Measurements from ENCODE around the gene OGDHL. TPM values are rescaled to one million over a fixed set of nuclear protein-coding genes. Genes with fewer than 3 reads are reported as not detected.
"Not testable (repeated sequence)": the region's sequence is repeated elsewhere in the genome, so short reads cannot be mapped to it uniquely, and the experiment has no call there.

OGDHL gene
- total RNA-seq, 1 donor from 2014 or later, result 6.9 TPM

DNA sequence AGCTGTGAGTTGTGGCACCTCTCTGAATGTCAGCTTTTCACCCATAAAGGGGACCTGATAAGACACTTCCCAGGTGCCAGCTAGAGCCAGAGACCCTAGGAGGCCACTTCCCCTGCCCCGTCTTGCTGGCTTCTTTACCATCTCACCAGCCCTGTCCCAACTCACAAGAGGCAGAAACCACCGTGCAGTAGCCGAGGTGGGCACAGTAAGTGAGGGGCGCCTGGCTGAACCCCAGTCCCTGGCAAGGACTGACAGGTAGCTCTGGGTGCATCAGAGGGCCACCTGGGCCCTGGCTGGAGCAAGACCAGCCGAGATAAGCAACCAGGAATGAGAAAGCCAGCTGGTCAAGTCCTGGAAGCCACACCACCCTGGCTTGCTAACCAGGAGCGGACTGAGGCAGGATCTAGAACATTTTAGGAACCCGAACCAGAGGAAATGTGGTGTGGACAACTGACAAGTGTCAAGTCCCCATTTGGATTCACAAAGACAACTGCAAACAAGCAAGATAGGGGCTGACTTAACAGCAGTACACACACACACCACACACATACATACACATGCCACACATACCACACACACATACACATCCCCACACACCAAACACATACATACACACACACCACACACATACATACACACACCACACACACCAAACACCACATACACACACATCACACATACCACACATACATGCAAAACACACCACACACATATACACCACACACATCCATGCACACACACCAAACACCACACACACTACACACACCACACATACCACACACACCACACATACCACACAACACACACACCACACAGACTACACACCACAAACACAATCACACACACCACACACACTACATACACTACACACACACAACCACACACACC lies 20.8 kb downstream of the OGDHL start:
- DNase-seq (ENCODE audit: low spot score in 2 of 2), result no peak
- no peak for FAIRE-seq

DNA sequence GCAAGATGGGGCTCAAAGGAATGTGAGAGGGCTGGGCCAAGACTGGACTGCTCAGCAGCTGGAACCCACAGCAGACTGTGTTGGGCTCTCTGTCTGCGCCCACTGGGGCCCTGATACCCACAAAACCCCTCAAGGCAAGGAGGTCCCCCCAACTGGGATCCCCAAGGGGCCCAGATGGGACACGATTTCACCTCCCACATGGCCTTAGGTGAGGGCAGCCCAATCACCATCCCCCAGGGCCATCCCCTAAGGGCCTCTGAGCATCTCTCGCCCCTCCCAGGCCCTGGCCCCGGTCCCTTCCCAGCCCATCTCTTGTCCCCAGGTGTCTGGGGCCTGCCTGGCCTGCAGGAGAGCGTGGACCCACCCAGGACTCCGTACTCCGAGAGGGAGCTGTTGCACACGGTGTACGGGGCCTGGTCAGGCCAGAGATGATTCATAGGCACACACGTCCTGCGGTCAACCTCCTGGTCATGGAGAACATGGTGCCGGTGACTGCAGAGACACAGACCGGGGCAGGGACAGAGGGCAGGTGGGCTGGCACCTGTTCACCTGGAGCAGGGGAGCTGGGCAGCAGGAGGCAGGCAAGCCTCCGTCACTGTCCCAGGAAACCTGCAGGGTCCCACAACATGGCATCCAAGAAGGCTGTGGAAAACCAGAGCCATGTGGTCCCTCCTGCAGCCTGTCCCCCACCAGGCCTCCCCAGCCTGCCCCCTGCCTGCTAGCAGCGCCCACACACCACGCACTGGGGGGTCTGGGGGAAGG lies 21.6 kb downstream of the OGDHL start:
- no peak for FAIRE-seq

GRCh38 chr10:49739426-49739825 lies 22.7 kb downstream of the OGDHL start:
- FAIRE-seq (no peak), DNase-seq (ENCODE audit: low spot score in 2 of 2) (no peak)

More for the DNA sequence above, 21.6 kb downstream of the OGDHL start:
- DNase-seq (ENCODE audit: low spot score in 2 of 2), result no peak

- DNase-seq (ENCODE audit: low spot score in 2 of 2) (no peak), FAIRE-seq (no peak)
These were observed 23.3 kb downstream of the OGDHL start for GRCh38 chr10:49738616-49739360.

DNA sequence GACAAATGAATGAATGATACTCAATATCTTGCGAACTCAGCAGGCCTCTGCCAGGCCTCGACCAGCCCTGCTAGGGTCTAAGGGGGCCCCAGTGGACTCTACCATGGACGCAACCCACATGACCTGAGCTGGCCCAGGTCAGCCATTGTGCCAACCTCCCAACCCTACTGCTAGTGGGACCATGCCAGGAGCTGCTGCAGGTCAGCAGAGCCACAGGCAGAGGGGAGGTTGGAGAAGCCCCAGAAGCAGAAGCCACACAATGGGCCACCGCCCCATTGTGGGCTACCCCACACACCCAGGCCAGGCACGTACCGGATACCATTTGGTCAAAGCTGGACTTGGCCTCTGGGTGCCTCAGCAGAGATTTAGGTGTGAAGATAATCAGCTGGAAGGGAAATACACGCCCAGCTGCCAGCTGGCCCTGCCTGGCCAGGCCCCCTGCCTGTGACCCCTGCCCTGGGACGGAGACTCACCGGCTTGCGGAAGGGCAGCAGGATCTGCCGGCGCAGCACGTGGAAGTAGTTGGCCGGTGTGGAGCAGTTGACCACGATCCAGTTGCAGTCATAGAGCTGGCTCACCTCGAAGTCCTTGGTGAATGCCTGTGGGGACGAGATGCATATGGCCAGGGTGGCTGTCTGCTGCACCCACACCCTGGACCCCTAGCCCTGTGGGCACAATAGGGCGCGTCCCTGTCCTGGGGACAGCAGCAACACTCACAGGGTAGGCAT lies 24.5 kb downstream of the OGDHL start:
- no peak for DNase-seq (ENCODE audit: low spot score in 2 of 2)
- FAIRE-seq, result no peak

DNA sequence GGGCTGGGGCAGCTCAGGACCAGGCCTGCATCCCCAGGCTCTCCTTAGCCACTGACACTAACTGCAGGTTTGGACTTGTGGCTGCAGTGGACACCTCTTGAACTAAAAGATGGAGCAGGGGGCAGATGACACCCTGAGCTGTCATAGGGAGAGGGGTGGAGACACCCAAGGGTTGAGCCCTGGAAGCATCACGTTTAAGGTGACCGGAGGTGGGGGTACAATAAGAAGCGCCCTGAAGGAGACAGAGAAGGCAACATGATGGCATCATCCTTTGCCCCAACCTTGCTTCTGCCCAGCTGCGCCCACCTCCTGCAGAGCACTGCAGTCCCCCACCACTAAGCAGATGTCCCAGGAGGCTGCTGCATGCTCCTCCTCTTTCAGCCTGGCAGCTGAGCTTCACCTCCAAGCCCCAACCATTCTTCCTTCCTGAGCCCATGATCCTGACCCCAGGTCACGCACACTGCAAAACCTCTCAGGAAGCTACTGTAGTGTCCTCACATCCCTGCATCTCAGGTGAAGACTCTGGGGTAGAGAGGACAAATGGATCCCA lies 25.5 kb downstream of the OGDHL start:
- FAIRE-seq (no peak), DNase-seq (ENCODE audit: low spot score in 2 of 2) (no peak)

DNA sequence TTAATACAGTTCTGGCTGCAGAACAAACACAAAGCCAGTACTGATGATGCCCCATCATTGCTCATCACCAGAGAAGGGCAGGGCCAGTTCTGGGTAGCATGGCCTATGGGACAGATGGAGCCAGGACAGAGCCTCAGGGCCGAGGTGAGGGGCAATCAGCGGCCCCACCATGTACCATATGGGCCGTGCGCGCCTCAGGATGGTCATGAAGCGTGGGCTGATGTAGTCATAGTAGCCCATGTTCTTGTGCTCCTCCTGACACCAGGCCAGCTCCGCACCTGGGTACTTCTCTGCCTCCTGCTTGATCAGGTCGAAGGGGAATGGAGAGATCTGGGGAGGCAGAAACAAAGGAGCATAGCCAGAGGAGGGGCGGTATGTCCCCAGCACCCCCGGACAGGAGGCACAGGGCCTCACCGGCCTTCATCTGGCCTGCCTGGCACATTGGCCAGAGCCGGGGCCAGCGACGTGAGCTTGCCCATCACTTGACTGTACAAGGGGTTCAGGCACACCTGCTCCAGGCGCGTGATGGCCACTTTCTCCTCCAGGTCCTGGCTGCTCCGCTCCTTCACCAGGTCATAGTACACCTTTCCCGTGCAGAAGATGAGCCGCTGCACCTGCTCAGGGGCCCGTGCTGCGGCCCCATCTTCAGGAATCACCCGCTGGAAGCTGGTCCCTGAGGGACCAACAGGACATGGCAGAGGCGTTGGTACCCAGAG lies 26.1 kb downstream of the OGDHL start:
- no peak for FAIRE-seq

GRCh38 chr10:49735161-49735560 lies 27.0 kb downstream of the OGDHL start:
- DNase-seq (ENCODE audit: low spot score in 2 of 2) (no peak), FAIRE-seq (no peak)

More for the DNA sequence above, 26.1 kb downstream of the OGDHL start:
- DNase-seq (ENCODE audit: low spot score in 2 of 2), result no peak

- DNase-seq (ENCODE audit: low spot score in 2 of 2) (no peak), FAIRE-seq (no peak)
These were observed 27.4 kb downstream of the OGDHL start for GRCh38 chr10:49734676-49735075.

GRCh38 chr10:49733866-49734265 lies 28.3 kb downstream of the OGDHL start:
- FAIRE-seq, result no peak
- DNase-seq (ENCODE audit: low spot score in 2 of 2), result no peak

DNA sequence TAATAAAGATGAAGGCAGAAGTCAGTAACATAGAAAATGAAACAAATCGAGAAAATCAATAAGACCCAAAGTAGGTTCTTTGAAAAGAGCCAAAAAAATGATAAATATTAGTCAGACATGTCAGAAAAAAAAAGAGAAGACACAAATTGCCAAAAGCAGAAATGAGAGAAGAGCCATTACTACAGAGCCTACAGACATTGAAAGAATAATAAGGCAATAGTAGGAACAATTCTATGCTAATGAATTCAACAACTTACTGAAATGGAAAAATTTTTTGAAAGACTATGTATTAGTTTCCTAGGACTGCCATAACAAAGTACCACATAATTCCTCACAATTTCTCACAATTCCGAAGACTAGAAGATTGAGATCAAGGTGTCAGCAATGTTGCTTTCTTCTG lies 35.5 kb downstream of the OGDHL start:
- FAIRE-seq (no peak), DNase-seq (ENCODE audit: low spot score in 2 of 2) (no peak)

DNA sequence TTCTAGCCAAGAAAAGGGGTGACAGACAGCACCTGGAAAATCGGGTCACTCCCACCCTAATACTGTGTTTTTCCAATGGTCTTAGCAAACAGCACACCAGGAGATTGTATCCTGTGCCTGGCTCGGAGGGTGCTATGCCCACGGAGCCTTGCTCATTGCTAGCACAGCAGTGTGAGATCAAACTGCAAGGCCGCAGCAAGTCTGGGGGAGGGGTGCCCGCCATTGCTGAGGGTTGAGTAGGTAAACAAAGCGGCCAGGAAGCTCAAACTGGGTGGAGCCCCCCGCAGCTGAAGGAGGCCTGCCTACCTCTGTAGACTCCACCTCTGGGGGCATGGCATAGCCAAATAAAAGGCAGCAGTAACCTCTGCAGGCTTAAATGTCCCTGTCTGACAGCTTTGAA lies 47.0 kb downstream of the OGDHL start:
- not testable (repeated sequence) for FAIRE-seq; DNase-seq (ENCODE audit: low spot score in 2 of 2)

DNA sequence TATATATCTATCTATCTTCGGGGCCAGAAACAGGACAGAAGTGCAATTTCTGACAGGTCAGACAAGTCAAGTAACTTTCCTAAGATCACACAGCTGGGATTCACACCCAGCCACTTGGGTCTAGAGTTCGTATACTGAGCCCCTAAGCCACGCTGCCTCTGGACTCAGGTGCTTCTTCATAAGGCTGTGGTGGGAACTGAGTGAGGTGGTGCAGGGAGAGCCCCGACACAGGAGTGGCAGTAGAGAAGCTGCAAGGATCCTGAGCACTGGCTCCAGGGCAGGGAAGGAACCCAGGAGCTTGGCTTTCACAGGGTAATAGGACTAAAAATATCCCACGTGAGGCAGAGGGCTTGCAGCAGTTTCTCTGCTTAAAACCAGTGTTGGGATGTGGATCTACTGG lies 48.9 kb downstream of the OGDHL start:
- FAIRE-seq (no peak), DNase-seq (ENCODE audit: low spot score in 2 of 2) (no peak)

GRCh38 chr10:49711481-49711880 lies 50.6 kb downstream of the OGDHL start:
- FAIRE-seq, result no peak
- no peak for DNase-seq (ENCODE audit: low spot score in 2 of 2)

GRCh38 chr10:49710966-49711365 lies 51.2 kb downstream of the OGDHL start:
- FAIRE-seq, result no peak
- DNase-seq (ENCODE audit: low spot score in 2 of 2), result no peak

DNA sequence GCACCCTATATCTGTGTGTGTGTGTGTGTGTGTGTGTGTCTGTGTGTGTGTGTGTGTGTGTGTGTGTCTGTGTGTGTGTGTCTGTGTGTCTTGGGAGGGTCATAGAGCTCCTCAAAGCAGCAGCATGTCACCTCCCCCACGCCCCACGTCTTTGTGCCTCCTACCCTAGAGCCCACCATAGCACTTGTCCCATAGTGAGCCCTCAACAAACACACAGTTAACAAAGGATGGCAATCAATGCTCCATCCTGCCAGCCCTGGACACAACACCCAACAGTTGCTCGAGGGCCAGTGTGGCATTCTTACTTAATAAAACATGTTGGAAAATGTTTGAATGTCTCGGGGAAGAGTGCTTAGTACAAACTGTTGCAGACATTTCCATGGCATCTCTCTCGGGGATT lies 52.2 kb downstream of the OGDHL start:
- no peak for DNase-seq (ENCODE audit: low spot score in 2 of 2)
- FAIRE-seq, result no peak

DNA sequence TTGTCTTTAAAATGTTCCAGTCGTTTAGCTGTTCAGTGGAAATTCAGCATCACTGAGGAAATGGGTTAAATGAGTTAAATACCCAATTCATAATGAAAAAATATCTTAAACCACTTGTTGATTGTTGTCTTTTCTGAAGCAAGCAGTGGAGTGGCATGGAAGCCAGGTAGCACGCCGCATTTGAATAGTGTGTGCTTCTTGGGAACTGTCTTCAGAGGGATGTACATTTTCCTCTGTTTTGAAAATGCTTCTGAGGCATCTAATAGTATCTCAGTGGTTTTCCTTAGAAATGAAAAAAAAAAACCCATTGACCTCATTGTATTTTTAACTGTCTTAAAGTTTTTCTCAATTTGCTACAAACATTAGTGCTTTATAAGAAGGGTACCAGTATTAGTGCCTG lies 54.5 kb downstream of the OGDHL start:
- no peak for FAIRE-seq

GRCh38 chr10:49700997-49701396 lies 61.1 kb downstream of the OGDHL start:
- no peak for FAIRE-seq
- DNase-seq (ENCODE audit: low spot score in 2 of 2), result no peak

More for the DNA sequence above, 54.5 kb downstream of the OGDHL start:
- no peak for DNase-seq (ENCODE audit: low spot score in 2 of 2)

GRCh38 chr10:49700211-49700610 lies 61.9 kb downstream of the OGDHL start:
- FAIRE-seq, result no peak
- DNase-seq (ENCODE audit: low spot score in 2 of 2), result no peak

Data from frontal cortex (tissue), 4 donors.